HepG2 (cell line): Measurements from ENCODE around the gene ZCCHC24. TPM values are rescaled to one million over a fixed set of nuclear protein-coding genes. Genes with fewer than 3 reads are reported as not detected.

Source experiments
- ATAD3A ChIP-seq: sonication (generic); formaldehyde crosslinking; IDR thresholded peaks from 2 replicates; pipeline ENCODE4 v1.4.0; 2020; ENCODE audit warnings: missing genetic modification reagents
- EEA1 ChIP-seq: sonication (generic); formaldehyde crosslinking; IDR thresholded peaks from 2 replicates; pipeline ENCODE4 v1.5.1; 2020; ENCODE audit warnings: mild to moderate bottlenecking, missing genetic modification reagents, borderline replicate concordance
- HNF4G ChIP-seq, 2 experiments: sonication (generic) in 1 of 2; formaldehyde crosslinking in 1 of 2; IDR thresholded peaks; 2 replicates each; pipeline versions ENCODE4 v1.4.0 to v1.6.1; 2011 to 2020; ENCODE audit warnings: borderline replicate concordance in 2 of 2, low read depth in 2 of 2, mild to moderate bottlenecking in 2 of 2, low read length in 1 of 2, missing genetic modification reagents in 1 of 2, moderate library complexity in 1 of 2
- HNRNPH1 ChIP-seq: fragments of 200-400 bp; formaldehyde crosslinking; optimal IDR thresholded peaks from 2 replicates; pipeline ENCODE3; 2017; ENCODE audit warnings: mild to moderate bottlenecking, low read depth, low read length
- NR2F1 ChIP-seq, 2 experiments: fragments of 450-650 bp in 1 of 2; formaldehyde crosslinking in 1 of 2; IDR thresholded peaks; 2 replicates each; pipeline versions ENCODE4 v1.5.0 to v1.6.1; 2016 to 2020; ENCODE audit warnings: mild to moderate bottlenecking in 1 of 2, missing compliant biosample characterization in 1 of 2, missing genetic modification reagents in 1 of 2, moderate library complexity in 1 of 2
- ONECUT2 ChIP-seq: sonication (generic); formaldehyde crosslinking; IDR thresholded peaks from 2 replicates; pipeline ENCODE4 v1.4.0; 2020; ENCODE audit warnings: missing genetic modification reagents
- PHF21A ChIP-seq: sonication (generic); formaldehyde crosslinking; IDR thresholded peaks from 2 replicates; pipeline ENCODE4 v1.5.0; 2020; ENCODE audit warnings: mild to moderate bottlenecking, missing genetic modification reagents
- POGZ ChIP-seq: sonication (generic); formaldehyde crosslinking; IDR thresholded peaks from 2 replicates; pipeline ENCODE4 v1.4.0; 2020; ENCODE audit warnings: mild to moderate bottlenecking, missing genetic modification reagents
- RFXAP ChIP-seq: sonication (generic); formaldehyde crosslinking; IDR thresholded peaks from 2 replicates; pipeline ENCODE4 v1.4.0; 2020; ENCODE audit warnings: missing genetic modification reagents, borderline replicate concordance
- SIN3A ChIP-seq: IDR thresholded peaks from 2 replicates; pipeline ENCODE4 v1.6.1; 2011; ENCODE audit warnings: low read depth, mild to moderate bottlenecking, control low read depth, low read length, borderline replicate concordance
- TEAD3 ChIP-seq: optimal IDR thresholded peaks from 2 replicates; pipeline ENCODE3; 2016; ENCODE audit warnings: borderline replicate concordance
- ZMYM4 ChIP-seq: sonication (generic); formaldehyde crosslinking; IDR thresholded peaks from 2 replicates; pipeline ENCODE4 v1.8.1; 2023; ENCODE audit warnings: mild to moderate bottlenecking, missing genetic modification reagents
- ZNF296 ChIP-seq: sonication (generic); formaldehyde crosslinking; conservative IDR thresholded peaks from 2 replicates; pipeline ENCODE4 v1.5.0; 2020; ENCODE audit warnings: mild to moderate bottlenecking, missing genetic modification reagents
- ZNF891 ChIP-seq: sonication (generic); formaldehyde crosslinking; IDR thresholded peaks from 2 replicates; pipeline ENCODE4 v1.5.0; 2020; ENCODE audit warnings: mild to moderate bottlenecking, missing genetic modification reagents
- polyA plus RNA-seq, 8 experiments: library from polyadenylated mRNA; depleted of rRNA in 3 of 8; stranded (reverse) in 7 of 8; unstranded in 1 of 8; fragments of >200 nt; fragmentation: Illumina TruSeq in 4 of 8; extraction: Trizol in 4 of 8; gene quantifications; 2 replicates each; pipeline versions ENCODE4 v1.2.1 to v1.2.3, GENCODE V29; 2011 to 2016; ENCODE audit warnings: low read depth in 4 of 8, missing spikeins in 1 of 8, mixed read lengths in 1 of 8; ENCODE audit not compliant: insufficient read depth in 1 of 8
- total RNA-seq, 5 experiments: library from RNA; depleted of rRNA; stranded (reverse); fragments of >200 nt; fragmentation: Illumina TruSeq; extraction: Trizol; gene quantifications; 2 replicates each; pipeline ENCODE4 v1.2.3, GENCODE V29; 2016; ENCODE audit warnings: low read depth in 1 of 5
- TF ChIP-seq, protein P1 (sequence below): IDR thresholded peaks from 2 replicates; pipeline ENCODE4 v1.6.1; 2016; ENCODE audit warnings: missing compliant biosample characterization, missing genetic modification reagents, borderline replicate concordance
- TF ChIP-seq, protein P2 (sequence below): sonication (generic); formaldehyde crosslinking; IDR thresholded peaks from 2 replicates; pipeline ENCODE4 v1.4.0; 2020; ENCODE audit warnings: missing genetic modification reagents
- TF ChIP-seq, protein P3 (sequence below): IDR thresholded peaks from 2 replicates; pipeline ENCODE4 v1.6.1; 2016
- TF ChIP-seq, protein P4 (sequence below): fragments of 450-650 bp; IDR thresholded peaks from 2 replicates; pipeline ENCODE4 v1.6.1; 2016
- TF ChIP-seq, protein P5 (sequence below): sonication (generic); formaldehyde crosslinking; IDR thresholded peaks from 2 replicates; pipeline ENCODE4 v1.5.0; 2020; ENCODE audit warnings: mild to moderate bottlenecking, missing genetic modification reagents

Gene ZCCHC24
- total and polyA plus RNA-seq, 2 of the 13 experiments (the other 11 are each of a cell fraction or from before 2014, with no cell fraction given) = 3.1 to 7.9 TPM

DNA sequence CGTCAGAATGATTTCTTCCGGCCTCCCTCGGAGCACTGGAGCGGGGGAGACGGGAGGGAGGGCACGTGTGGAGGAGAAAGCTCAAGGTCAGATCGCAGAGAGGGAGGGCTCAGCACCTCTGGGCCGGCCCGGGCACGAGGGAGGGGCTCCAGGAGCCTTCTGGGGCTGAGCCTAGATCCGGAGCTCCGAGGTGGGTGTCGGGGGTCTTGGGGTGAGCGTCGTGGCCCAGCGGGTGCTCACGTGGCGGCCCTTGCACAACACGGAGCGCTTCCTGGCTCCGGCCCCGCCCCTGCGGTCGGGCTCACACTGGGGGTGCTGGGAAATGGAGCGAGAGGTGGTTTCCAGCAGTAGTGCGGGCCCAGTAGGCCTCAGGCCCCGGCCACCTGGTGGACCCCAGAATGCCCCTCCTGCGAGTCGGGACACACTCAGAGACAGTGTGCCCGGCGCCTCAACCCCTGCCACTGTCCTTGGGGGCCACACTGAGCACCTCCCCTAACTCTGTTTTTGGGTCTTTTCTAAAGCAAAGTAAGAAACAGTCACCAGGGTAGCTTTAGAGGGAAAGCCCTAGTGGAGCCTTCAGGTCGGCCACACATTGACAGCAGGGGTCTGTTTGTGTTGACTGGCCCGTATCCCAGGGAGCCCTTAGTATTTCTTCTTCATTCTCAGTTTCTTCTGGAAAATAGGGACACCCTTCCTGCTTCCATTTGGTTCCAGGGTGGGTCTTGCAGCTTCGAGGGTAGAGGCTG is 97.4 kb downstream of the ZCCHC24 start (continued):
- TF ChIP-seq, protein P1, sequence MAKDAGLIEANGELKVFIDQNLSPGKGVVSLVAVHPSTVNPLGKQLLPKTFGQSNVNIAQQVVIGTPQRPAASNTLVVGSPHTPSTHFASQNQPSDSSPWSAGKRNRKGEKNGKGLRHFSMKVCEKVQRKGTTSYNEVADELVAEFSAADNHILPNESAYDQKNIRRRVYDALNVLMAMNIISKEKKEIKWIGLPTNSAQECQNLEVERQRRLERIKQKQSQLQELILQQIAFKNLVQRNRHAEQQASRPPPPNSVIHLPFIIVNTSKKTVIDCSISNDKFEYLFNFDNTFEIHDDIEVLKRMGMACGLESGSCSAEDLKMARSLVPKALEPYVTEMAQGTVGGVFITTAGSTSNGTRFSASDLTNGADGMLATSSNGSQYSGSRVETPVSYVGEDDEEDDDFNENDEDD = peak; percentile 82; the same call in 1 of the 2 replicates
- TF ChIP-seq SIN3A = peak; percentile 59; the same call in 1 of the 2 replicates
- TF ChIP-seq RFXAP (CRISPR knock-in tag) = 0 out of 2 replicates have a peak, but pooled peaks have one; percentile 5
- no peak for TF ChIP-seq HNRNPH1
- TF ChIP-seq ZMYM4 (CRISPR knock-in tag) = peak; percentile 3
- TF ChIP-seq POGZ (CRISPR knock-in tag) = peak; percentile 56; the same call in 1 of the 2 replicates
- peak; percentile 68 for TF ChIP-seq PHF21A (CRISPR knock-in tag)
- TF ChIP-seq ONECUT2 (CRISPR knock-in tag) = no peak
- TF ChIP-seq NR2F1 (CRISPR knock-in tag; IDR thresholded peaks at IDR 0.05) = 0 out of 4 replicates have a peak, but pooled peaks of 1 of the 2 experiments have one; percentile 17
- TF ChIP-seq, protein P2, sequence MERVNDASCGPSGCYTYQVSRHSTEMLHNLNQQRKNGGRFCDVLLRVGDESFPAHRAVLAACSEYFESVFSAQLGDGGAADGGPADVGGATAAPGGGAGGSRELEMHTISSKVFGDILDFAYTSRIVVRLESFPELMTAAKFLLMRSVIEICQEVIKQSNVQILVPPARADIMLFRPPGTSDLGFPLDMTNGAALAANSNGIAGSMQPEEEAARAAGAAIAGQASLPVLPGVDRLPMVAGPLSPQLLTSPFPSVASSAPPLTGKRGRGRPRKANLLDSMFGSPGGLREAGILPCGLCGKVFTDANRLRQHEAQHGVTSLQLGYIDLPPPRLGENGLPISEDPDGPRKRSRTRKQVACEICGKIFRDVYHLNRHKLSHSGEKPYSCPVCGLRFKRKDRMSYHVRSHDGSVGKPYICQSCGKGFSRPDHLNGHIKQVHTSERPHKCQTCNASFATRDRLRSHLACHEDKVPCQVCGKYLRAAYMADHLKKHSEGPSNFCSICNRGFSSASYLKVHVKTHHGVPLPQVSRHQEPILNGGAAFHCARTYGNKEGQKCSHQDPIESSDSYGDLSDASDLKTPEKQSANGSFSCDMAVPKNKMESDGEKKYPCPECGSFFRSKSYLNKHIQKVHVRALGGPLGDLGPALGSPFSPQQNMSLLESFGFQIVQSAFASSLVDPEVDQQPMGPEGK (CRISPR knock-in tag) = peak; percentile 62; the same call in 1 of the 2 replicates
- TF ChIP-seq, protein P3, sequence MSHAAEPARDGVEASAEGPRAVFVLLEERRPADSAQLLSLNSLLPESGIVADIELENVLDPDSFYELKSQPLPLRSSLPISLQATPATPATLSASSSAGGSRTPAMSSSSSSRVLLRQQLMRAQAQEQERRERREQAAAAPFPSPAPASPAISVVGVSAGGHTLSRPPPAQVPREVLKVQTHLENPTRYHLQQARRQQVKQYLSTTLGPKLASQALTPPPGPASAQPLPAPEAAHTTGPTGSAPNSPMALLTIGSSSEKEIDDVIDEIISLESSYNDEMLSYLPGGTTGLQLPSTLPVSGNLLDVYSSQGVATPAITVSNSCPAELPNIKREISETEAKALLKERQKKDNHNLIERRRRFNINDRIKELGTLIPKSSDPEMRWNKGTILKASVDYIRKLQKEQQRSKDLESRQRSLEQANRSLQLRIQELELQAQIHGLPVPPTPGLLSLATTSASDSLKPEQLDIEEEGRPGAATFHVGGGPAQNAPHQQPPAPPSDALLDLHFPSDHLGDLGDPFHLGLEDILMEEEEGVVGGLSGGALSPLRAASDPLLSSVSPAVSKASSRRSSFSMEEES = peak; percentile 77
- TF ChIP-seq TEAD3 (CRISPR knock-in tag) = peak; percentile 6
- TF ChIP-seq ZNF891 = 0 out of 2 replicates have a peak, but pooled peaks have one; percentile 31
- TF ChIP-seq HNF4G (IDR thresholded peaks at IDR 0.05; ENCODE audit: borderline replicate concordance, low read depth, low read length) = 0 out of 2 replicates have a peak, but pooled peaks have one; percentile 11
- TF ChIP-seq HNF4G (CRISPR knock-in tag; IDR thresholded peaks at IDR 0.05; ENCODE audit: borderline replicate concordance, low read depth) = no peak
- TF ChIP-seq ATAD3A = no peak
- peak; percentile 54; the same call in 1 of the 2 replicates for TF ChIP-seq ZNF296 (CRISPR knock-in tag)
- TF ChIP-seq, protein P4, sequence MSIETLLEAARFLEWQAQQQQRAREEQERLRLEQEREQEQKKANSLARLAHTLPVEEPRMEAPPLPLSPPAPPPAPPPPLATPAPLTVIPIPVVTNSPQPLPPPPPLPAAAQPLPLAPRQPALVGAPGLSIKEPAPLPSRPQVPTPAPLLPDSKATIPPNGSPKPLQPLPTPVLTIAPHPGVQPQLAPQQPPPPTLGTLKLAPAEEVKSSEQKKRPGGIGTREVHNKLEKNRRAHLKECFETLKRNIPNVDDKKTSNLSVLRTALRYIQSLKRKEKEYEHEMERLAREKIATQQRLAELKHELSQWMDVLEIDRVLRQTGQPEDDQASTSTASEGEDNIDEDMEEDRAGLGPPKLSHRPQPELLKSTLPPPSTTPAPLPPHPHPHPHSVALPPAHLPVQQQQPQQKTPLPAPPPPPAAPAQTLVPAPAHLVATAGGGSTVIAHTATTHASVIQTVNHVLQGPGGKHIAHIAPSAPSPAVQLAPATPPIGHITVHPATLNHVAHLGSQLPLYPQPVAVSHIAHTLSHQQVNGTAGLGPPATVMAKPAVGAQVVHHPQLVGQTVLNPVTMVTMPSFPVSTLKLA = peak; percentile 54
- peak; percentile 55; the same call in 1 of the 2 replicates for TF ChIP-seq EEA1
- TF ChIP-seq, protein P5, sequence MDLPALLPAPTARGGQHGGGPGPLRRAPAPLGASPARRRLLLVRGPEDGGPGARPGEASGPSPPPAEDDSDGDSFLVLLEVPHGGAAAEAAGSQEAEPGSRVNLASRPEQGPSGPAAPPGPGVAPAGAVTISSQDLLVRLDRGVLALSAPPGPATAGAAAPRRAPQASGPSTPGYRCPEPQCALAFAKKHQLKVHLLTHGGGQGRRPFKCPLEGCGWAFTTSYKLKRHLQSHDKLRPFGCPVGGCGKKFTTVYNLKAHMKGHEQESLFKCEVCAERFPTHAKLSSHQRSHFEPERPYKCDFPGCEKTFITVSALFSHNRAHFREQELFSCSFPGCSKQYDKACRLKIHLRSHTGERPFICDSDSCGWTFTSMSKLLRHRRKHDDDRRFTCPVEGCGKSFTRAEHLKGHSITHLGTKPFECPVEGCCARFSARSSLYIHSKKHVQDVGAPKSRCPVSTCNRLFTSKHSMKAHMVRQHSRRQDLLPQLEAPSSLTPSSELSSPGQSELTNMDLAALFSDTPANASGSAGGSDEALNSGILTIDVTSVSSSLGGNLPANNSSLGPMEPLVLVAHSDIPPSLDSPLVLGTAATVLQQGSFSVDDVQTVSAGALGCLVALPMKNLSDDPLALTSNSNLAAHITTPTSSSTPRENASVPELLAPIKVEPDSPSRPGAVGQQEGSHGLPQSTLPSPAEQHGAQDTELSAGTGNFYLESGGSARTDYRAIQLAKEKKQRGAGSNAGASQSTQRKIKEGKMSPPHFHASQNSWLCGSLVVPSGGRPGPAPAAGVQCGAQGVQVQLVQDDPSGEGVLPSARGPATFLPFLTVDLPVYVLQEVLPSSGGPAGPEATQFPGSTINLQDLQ (CRISPR knock-in tag) = no peak
